Fibroblast of skin of back (primary cell): Measurements from ENCODE around the gene TMEM37.

Experiments
- DNase-seq: peaks from one replicate; pipeline ENCODE4 v3.0.0-alpha.2; 2013

The TMEM37 gene

DNA sequence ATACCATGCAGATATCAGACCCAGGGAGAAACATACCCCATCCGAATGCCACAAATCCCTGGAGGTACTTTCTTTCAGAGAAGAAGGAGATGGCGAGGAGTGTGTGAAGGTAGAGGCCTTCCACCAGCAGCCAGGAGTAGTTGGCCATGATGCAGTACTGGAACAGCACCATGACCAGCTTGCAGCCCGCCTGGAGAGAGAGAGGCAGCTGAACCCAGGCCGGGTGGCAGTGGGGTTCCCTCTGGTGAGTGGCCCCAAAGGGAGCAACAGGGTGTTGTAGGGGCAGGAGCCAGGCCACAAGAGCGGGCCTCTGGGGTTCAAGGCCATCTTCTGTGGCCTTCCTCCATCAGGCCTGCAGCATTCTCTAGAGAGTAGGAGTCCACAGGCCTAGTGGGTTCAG, 30.2 kb downstream of the TMEM37 start:
- no peak for DNase-seq

DNA sequence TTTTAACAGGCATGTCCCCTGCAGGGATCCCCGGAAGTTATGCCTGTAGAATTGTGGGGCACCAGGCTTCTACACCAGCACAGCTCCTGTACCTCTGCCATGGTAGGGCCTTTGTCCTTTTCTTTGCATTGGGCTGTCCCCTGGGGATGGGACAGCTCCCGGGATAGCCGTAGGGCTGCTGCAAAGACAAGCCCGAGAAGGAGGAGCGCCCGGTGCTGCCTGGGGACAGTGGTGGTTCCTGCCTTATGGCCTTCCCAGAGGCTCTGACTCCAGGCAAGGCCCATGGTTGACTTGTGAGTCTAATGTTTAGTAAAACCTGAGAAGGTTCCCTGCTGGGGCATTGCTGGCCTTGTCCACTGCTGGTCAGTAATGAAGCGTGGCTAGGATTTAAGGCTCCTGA, 30.9 kb downstream of the TMEM37 start:
- DNase-seq, result no peak

DNA sequence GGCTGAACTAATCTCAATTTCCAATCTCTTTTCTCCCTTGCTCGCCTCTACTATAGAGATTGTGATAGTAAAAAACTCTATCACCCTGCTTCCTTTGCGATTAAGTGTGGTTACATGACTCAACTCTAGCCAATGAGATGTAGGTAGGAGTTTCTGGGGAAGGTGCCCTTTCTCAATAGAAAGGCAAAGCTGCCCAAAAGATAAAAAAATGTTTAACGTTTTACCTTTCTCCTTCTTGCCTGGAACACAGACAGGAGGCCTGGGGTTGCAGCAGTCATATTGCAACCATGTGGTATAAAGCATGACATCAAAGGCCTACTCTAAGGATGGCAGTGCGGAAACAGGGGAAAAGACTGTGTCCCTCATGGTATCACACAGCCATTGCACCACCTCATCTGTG, 31.5 kb downstream of the TMEM37 start:
- DNase-seq, result no peak

DNA sequence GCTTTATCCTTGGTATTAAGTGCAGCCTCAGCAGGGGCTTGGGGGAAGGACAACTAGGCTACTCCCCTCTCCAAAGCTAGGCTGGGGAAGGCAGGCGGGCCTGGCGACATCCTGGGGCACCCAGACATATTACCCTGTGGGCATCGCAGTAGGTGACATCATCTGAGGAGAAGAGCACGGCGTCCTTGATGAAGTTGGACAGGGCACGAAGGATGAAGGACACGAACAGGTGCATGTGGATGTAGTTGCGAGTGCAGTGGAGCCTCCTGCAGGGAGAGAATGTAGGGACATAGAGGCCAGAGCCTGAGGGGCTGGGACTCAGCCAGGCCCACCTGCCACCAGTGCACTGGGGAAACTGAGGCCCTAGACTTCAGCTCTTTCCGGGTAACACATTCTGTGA, 32.3 kb downstream of the TMEM37 start:
- no peak for DNase-seq

DNA sequence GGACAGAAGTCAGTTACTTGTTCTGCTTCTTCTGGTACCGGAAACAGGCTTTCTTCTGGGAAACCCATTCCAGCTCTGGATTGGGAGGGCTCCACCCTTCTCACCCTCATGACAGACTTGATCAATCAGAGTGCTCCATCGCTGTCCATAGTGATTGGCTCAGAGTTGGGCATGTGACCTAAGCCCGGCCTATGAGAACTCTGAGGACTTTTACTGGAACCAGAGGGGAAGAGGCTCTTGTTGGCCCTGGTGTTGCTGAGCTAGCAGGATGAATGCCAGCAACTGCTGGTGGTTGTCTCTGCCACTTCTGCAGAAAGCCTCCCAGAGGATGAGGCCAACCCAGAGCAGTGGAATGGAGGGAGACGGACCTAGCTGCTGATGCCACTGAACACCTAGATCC, 33.3 kb downstream of the TMEM37 start:
- no peak for DNase-seq

DNA sequence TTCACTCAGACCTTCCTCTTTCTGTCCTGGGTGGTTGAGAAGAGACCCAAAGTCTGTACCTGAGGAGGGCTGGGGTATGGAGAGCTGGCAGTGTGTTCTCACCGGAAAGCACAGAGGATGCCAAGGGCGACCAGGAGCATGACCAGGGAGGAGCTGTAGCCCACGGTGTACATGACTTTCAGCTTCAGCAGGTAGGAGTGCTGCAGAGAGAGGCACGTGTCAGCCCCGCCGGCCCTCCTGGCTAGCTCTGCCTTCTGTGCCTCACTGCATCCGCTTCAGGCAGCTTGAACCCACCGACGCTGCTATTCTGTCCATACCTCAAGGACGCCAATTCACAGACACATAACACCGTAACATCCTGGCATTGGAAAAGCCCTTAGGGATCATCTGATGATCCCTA, 34.0 kb downstream of the TMEM37 start:
- DNase-seq, result no peak

DNA sequence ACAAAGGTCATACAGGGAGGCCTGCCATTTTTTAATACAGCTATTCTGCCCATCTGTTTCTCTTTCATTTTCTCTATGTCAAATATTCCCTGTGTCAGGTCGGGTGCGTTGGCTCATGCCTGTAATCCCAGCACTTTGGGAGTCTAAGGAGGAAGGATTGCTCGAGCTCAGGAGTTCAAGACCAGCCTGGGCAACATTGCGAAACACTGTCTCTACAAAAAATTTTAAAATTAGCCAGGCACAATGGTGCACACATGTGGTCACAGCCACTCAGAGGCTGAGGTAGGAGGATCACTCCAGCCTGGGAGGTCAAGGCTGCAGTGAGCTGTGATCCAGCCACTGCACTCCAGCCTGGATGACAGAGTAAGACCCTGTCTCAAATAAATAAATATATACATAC, 34.7 kb downstream of the TMEM37 start:
- DNase-seq, result no peak

DNA sequence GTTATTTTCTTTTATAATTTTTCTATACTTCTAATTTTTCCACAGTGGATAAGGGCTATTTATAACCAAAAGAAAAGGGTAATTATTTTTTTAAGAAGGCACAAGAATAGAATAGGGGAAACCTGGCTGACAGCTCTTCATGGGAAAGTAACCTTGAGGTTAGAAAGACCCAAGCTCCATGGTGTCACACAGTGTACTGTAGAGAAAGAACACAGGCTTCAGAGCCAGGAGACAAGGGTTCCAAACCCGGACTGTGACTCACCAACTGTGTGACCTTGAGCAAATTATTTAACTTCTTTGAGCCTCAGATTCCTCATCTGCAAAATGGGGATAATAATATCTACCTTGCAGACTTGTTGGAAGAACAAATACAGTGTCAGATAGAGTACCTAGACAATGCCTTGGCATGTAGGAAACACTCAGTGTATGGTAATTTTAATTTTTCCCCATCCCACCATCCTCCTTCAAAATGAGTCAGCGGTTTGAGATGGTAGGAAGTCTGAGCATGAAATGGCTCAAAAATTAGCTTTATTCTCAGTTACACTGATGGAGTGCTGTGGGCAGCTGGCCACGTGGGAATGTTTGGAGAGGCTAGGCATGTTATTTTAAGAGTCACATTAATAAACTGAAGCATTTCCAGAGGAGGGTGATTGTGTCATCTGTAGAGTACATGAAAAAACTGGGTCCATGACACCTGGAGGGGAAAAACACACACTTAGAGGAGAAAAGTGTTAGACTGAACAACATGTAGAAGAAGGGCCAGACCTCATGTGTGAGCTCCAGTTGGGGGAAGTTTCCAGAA, 36.7 kb downstream of the TMEM37 start:
- DNase-seq, result peak; percentile 50

DNA sequence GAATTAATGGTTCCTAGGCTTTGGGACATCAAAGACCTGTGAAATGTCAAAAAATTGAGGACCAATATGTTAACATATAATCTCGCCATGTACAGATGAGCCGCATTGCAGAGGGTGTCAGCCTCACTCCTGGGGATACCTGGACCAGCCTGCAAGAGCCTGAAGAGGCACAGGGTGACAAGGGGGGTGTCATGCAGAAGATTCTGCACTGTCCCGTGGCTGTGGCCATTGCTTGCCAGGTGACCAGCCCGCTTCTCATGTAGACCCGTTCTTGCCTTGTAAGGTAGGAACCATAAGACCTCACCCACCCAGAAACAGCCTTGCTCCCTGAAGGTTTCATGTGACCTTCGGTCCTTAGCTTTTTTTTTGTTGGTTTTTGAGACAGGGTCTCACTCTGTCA, 37.5 kb downstream of the TMEM37 start:
- DNase-seq, result no peak

DNA sequence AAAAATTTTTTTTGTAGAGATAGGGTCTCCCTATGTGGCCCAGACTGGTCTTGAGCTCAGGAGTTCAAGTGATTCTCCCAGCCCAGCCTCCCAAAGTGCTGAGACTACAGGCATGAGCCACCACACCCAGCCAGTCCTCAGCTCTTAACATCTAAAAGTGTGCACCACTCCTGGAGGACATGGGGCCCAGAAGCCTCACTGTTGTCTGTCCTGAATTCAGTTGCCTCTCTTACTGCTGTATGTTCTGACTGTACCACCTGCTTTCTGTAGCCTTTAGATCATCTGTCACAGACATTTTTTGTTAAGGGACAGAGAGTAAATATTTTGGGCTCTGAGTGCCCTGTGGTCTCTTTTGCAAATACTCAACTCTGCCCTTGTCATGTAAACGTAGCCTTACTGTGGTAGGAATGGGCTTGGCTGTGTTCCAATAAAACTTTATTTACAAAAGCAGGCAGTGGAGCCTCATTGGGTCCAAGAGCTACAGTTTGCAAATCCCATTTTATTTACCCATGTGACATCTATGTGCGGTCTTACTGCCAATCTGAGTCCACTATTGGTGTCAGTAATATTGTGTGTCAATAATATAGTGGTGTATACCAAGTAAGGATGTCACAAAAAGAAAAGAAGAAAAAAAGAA, 38.1 kb downstream of the TMEM37 start:
- no peak for DNase-seq

DNA sequence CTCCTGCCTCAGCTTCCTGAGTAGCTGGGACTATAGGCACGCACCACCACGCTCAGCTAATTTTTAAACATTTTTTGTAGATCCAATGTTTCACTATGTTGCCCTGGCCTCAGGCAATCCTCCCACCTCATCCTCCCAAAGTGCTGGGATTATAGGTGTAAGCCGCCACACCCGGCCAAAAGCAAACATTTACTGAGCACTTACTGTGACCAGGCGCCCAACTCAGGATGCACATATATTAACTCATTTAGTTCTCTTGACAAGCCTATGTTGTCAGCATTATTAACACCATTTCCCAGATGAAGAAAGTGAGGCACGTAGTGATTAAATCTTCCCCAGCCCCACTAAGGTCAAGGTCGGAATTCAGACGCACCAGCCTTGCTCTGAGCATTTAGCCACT, 41.1 kb downstream of the TMEM37 start:
- DNase-seq, result no peak

DNA sequence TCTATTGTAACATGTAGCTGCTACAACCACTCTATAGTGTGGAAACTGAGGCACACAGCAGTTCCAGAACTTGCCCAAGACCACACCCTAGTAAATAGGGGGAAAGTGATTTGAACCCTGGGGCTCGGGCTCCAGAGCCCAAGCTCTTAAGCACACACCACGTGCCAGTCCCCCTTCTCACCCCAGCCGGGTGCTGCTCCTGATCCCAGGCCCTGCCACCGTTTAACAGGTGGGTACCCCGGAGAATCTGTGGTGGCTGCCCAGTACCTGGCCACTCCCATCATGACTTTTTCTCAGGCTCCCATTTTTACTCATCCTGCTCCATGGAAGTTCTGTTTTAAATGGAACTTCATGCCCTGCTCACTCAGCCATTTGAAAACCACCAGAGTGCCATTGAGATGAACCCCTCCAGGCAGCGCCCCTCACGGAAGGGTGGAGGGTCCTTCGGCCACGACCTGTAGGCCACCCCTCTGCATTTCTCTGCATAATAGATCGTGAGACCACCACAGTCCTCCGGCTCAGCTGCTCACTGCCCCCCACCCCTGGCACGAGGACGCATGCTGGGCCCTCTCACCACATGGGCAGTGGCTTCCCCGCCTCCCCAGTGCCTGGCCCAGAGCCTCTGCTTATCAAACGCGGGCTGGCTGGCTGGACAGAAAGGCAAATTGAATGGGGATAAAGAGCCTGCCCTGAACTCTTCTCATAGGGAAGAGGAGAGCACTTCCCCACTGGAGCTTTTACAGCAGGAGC, 42.1 kb downstream of the TMEM37 start:
- DNase-seq, result no peak

DNA sequence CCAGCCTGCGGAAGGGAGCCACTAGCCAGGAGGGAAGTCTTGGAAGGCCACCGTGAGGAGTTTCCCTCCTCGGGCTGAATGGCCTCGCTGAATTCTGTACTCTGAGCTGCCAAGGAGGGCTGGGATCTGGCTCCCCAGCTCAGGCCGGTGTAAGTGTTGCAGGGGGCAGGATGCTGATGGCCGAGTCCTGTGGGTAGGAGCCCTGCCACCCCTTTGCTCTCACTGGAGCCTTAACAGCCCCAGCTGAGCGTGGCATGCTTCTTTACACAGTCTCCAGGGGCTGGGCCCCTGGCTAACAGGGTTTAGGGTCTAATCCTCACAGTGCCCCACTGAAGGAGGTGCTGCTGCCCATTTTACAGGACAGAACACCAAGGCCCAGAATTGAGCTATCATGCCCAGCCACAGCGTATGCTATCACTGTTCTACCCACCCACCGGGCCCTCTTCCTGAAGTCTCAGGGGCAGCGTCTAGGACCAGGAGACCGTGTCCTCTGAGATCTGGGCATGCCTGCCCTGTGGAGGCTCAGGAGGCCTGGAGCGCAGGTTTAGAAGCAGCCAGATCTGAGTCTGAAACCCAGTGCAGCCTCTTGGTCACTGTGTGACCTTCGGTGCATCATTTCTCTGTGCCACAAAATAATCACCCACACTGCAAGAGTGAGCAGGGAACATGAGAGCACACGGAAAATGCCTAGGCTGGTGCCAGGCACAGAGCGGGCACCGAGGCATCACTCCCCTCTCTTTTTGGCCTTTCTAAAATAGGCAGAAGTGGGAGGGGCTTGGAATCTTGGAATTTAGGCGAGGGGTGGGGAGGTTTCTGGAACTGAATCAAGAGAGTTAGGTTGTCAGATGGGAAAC, 42.9 kb downstream of the TMEM37 start:
- DNase-seq, result no peak

DNA sequence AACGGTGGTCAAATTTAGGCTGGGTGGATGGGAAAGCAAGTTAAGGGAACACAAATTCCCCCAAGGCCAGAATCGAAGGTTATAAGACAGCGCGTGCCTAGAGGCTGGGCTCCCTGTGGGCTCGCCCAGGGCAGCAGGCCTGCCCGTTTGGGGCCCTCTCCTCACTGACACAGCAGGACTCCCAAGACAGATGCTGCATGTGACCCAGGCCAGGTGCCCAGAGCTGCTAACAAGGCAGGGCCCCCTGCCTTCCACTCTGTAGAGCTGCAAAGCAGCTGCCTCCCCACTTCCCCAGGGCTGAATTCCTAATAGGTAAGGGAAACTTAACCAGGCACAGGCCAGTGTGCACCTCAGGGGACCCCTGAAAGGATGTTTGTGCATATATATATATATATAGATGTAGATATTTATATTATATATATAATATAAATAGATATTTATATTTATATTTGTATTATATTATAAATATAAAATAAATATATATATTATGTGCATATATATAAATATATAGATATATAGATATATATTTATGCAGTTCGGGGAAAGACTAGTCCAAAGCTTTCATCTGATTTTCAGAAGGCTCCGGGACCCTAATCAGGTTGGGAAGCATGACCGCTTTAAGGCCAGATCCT, 43.7 kb downstream of the TMEM37 start:
- DNase-seq, result no peak

DNA sequence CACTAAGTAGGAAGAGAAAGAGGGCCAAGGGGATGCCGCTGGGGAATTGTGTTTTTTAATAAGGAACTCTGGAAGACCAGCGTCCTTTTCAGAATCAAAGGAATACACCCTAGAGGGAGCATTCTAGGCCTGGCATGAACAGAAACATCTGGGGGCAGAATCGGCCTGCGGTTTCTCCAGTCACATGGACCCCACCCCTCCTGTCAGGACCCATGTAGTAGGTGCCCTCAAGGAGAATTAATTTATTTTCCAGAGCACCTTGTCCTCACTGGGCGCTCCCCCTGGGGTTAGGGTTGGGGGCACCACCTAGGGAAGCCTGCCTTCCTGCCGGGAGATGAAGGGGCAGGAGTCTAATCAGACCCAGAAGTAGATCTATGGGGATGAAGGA, 44.2 kb downstream of the TMEM37 start:
- no peak for DNase-seq

DNA sequence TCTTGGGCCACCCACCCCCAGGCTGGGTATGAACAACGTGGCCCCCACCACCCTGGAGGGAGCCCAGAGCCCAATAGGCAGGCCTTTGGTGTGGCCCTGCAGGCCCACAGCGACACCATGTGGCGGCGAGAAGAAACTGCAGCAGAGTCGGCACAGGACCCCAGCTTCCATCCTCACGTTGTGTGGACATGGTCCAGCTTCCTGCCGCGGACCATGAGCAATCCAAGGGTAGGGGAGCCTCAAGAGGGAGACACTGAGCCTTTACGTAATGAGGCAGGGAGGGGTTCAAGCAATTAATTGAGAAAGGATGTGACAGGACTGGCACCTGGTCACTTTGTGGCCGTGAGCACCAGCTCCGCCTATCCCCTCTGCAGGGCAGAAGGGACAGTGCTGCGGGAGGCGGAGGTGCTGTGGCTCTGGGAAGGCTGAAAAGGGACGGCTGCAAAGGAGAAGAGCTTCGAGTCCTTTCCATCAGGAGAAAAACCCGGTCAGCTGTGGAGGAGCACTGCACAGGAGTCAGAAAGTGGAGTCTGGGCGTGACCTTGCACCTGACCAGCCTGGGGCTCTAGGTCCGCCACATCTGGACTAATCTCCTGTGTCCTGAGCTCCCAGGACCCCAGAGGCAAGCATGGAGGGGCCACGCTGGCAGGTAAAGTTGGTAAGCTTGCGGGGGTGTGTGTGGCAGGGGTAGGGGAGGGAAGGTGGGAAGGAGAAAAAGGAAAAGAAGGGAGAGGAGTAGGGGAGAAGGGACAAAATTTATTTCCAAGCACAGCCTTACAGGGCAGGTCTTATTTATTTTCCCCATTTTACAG, 44.9 kb downstream of the TMEM37 start:
- DNase-seq, result peak; percentile 55

DNA sequence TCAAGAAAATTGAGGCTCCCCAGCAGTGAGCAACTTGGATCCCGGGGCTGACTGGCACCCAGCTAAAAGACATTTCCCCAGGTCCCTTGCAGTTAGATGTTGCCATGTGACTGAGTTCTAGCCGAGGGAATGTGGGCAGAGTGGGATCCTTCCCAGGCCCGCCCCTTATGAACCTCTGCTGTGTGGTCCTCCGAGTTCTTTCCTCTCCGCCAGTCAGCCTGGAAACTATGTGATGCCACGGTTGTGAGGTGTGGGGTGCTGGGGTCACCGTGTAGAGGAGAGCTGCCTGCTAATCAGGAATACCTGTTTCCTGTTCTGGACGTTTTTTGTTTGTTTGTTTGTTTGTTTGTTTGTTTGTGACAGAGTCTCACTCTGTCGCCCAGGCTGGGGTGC, 45.5 kb downstream of the TMEM37 start:
- DNase-seq, result no peak

DNA sequence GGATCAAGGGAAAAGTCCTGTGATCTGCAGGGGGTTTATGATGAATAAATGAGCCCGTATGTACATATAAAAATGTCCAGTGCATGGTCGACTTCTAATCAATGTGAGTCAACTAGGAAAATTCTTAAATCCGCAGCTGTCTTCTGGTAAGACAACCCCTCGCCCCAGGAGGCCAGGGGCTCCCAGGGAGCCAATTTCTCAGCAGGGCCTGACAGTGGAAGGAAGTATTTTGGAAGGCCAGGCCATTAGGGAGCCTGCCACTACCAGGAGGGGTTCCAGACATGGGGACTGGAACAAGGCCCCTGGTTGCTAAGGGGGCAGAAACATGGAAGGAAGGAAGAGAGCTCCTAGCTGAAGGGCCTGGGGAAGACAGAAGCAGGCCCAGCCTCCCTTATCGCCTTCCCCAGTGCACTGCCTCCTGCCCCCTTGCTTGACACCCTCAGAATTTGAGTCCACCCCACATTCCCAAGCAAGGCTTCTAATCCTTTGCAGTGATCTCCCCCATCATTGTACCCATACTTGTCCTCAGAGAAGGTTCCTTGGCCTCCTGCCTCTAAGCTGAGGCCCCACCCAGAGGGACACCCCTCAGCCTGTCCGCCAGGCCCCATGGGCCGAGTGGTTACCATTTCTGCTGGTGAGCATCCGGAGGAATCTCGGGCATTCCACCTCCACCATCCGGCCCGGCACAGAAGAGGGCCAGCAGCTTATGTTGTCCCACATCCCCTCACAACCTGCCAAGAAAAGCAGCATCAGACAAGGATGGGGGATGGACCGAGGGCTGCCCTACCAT, 46.7 kb downstream of the TMEM37 start:
- DNase-seq, result no peak

DNA sequence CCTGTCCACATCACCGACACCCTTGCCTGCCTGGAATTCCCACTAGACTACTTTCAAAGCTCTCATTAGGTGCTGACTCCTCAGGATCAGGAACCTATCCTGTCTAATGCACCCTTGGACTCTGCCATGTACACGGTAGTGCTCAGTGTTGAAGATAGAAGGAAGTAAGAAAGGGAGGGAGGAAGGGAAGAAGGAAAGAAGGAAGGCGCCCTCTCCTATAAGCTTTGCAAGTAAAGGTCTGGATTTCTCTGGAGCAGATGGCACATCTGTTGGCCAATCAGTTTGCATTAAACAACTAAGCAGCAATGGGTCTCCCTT, 47.3 kb downstream of the TMEM37 start:
- no peak for DNase-seq

DNA sequence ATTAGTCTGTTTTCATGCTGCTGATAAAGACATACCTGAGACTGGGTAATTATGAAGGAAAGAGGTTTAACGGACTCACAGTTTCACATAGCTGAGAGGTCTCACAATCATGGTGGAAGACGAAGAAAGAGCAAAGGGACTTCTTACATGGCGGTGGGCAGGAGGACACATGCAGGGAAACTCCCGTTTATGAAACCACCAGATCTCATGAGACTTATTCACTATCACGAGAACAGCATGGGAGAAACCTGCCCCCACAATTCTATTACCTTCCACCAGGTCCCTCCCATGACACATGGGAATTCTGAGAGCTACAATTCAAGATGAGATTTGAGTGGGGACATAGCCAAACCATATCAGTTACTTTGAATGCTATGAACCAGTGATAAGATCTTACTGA, 48.5 kb downstream of the TMEM37 start:
- DNase-seq, result no peak

DNA sequence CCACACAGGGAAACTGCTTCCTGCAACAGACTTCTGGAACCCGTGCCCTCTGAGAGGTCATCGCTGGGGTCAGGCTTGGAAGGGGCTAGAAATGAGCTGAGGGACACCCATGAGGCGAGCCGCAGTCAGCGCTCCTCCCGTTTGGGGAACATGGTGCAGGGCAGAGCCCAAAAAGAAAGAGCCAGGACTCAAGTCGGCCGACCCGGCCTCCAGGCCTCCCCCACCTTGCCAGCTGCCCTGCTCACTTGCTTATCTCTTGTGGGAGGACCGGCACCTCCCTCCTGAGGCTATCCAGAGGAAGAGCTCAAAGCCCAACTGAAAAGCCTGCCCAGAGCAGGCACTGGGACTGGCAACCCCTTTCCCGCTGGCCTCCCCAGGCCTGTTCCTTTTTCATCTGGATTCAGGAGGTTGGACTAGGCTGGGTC, 49.1 kb downstream of the TMEM37 start:
- DNase-seq, result no peak
